ENCODE measurements around the gene TMEM168.
"Not testable (repeated sequence)": the region's sequence is repeated elsewhere in the genome, so short reads cannot be mapped to it uniquely, and the experiment has no call there.

TMEM168 gene

GRCh38 chr7:112781110-112781509 is 9.1 kb downstream of the TMEM168 start:
- DNase-seq: no peak

GRCh38 chr7:112779667-112780066 is 10.5 kb downstream of the TMEM168 start:
- DNase-seq: no peak

GRCh38 chr7:112777406-112777805 is 12.8 kb downstream of the TMEM168 start:
- no peak for DNase-seq

- no peak for DNase-seq
Observed at GRCh38 chr7:112771166-112771565, 19.0 kb downstream of the TMEM168 start.

GRCh38 chr7:112770051-112770450 is 20.1 kb downstream of the TMEM168 start:
- DNase-seq: no peak

- DNase-seq: no peak
Observed at GRCh38 chr7:112765105-112765504, 25.1 kb downstream of the TMEM168 start.

GRCh38 chr7:112763996-112764395 is 26.2 kb downstream of the TMEM168 start:
- DNase-seq: no peak

GRCh38 chr7:112763298-112763697 is 26.9 kb downstream of the TMEM168 start:
- DNase-seq: no peak

GRCh38 chr7:112759905-112760304 is 30.3 kb downstream of the TMEM168 start:
- DNase-seq: no peak

GRCh38 chr7:112757337-112757736 is 32.9 kb downstream of the TMEM168 start:
- DNase-seq: no peak

- no peak for DNase-seq
Observed at GRCh38 chr7:112753298-112753697, 36.9 kb downstream of the TMEM168 start.

GRCh38 chr7:112752576-112752975 is 37.6 kb downstream of the TMEM168 start:
- no peak for DNase-seq

GRCh38 chr7:112749775-112750174 is 40.4 kb downstream of the TMEM168 start:
- no peak for DNase-seq

- DNase-seq: no peak
Observed at GRCh38 chr7:112748381-112748780, 41.8 kb downstream of the TMEM168 start.

- no peak for DNase-seq
Observed at GRCh38 chr7:112745635-112746034, 44.6 kb downstream of the TMEM168 start.

- DNase-seq: no peak
Observed at GRCh38 chr7:112744818-112745217, 45.4 kb downstream of the TMEM168 start.

GRCh38 chr7:112743811-112744210 is 46.4 kb downstream of the TMEM168 start:
- no peak for DNase-seq

GRCh38 chr7:112740667-112741066 is 49.5 kb downstream of the TMEM168 start:
- no peak for DNase-seq

GRCh38 chr7:112739436-112740180 is 50.6 kb downstream of the TMEM168 start:
- DNase-seq: no peak

GRCh38 chr7:112735261-112735660 is 54.9 kb downstream of the TMEM168 start:
- no peak for DNase-seq

GRCh38 chr7:112731324-112731723 is 58.9 kb downstream of the TMEM168 start:
- not testable (repeated sequence) for DNase-seq

GRCh38 chr7:112726076-112726475 is 64.1 kb downstream of the TMEM168 start:
- no peak for DNase-seq

GRCh38 chr7:112723416-112723815 is 66.8 kb downstream of the TMEM168 start:
- DNase-seq: no peak

- DNase-seq: peak in 1 of 51 donors; percentile 3
Observed at GRCh38 chr7:112721366-112721765, 68.8 kb downstream of the TMEM168 start.

Data from hypothalamus (tissue), 51 donors.